Body of pancreas (tissue), 4 donors: ENCODE measurements around the gene IFNA13. TPM values are rescaled to one million over a fixed set of nuclear protein-coding genes. Genes with fewer than 3 reads are reported as not detected.

Experiments used
- ATAC-seq: fragments of 150-250 bp; one replicate; pipeline ENCODE4 v1.9.1; 2016
- DNase-seq, 4 donors: peaks; one replicate each; pipeline ENCODE4 v3.0.0-alpha.2; 2019
- H3K27ac ChIP-seq, 4 donors: fragments of 200-600 bp; sonication (generic); 1 replicate in 3 of 4; 2 replicates in 1 of 4; pipeline versions ENCODE4 v1.5.1 to v1.6.1; 2016 to 2019; ENCODE audit warnings: mild to moderate bottlenecking in 1 of 4, mixed read lengths in 1 of 4, moderate library complexity in 1 of 4
- H3K27me3 ChIP-seq, 2 donors: fragments of 200-600 bp; sonication (generic); one replicate each; pipeline ENCODE4 v1.6.0; 2016; ENCODE audit warnings: mild to moderate bottlenecking in 1 of 2
- H3K36me3 ChIP-seq, 2 donors: fragments of 200-600 bp; sonication (generic); replicated peaks in 1 of 2; 2 replicates each; pipeline ENCODE4 v1.5.1; 2016; ENCODE audit warnings: low read depth in 2 of 2; ENCODE audit not compliant: insufficient read depth in 1 of 2
- H3K4me1 ChIP-seq: fragments of 200-600 bp; sonication (generic); one replicate; pipeline ENCODE4 v1.6.0; 2016
- H3K4me3 ChIP-seq, 2 donors: fragments of 200-600 bp; sonication (generic); 1 replicate in 1 of 2; 2 replicates in 1 of 2; pipeline ENCODE4 v1.5.1; 2016 to 2019
- H3K9me3 ChIP-seq, 3 donors: fragments of 200-600 bp; sonication (generic); 1 replicate in 2 of 3; 2 replicates in 1 of 3; pipeline ENCODE4 v1.5.1; 2016
- POLR2A ChIP-seq, 3 donors: fragments of 450-650 bp; IDR thresholded peaks; one replicate each; pipeline ENCODE4 v1.6.1; 2016; ENCODE audit warnings: antibody characterized with exemption in 3 of 3, mild to moderate bottlenecking in 2 of 3
- WGBS, 2 donors: methylation state at CpG; one replicate each; pipeline ENCODE4 v1.1.5; 2017; 5-methylcytosine and 5-hydroxymethylcytosine counted together
- intact Hi-C: fragments of 100-400 bp; cut with DNase I; formaldehyde crosslinking; loops from one replicate; pipeline ENCODE4 v1.15.1; 2023
- total RNA-seq, 2 donors: library from RNA; depleted of rRNA; stranded (reverse); fragments of >200 nt; gene quantifications; one replicate each; pipeline ENCODE4 v1.1.0, GENCODE V29; 2016
- TF ChIP-seq, protein P1 (sequence below), 7 experiments: fragments of 450-650 bp in 4 of 7; fragments of 200-600 bp in 3 of 7; sonication (generic) in 3 of 7; IDR thresholded peaks; one replicate each; pipeline ENCODE4 v1.5.1; 2016 to 2019; ENCODE audit warnings: antibody characterized with exemption in 7 of 7

The IFNA13 gene
- total RNA-seq, 2 donors from 2014 or later, result not detected

DNA sequence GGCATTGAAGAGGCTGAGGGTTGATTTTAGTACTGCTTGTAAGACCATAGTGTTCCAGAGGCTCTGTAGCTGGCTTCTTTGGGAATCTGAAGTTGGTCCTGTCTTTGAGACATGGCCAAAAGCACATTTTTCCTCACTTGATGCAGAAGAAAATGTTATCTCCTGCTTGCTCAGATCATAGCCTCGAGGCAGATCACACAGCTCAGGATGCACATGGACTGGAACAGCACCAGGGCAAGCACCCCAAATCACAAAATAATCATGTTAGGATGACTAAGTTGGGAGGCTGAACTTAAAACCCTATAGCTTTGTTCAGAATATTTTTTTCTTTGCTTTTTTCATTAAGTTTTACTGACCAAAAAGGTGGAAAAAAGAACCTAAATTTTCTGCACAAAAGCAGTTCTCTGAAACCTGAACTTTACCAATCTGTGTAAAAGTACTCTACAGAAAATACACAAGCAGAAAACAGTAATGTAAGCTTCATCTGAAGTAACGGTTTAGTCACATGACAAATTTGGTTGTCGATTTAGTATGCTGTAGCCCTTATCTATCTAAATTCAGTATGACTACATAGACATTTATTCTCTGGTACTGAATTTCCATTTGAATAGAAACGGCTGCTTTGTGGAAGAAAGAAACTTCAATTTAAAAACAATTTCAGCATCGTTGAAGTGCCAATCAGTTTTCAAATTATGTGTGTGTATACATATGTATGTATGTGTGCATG, 36.0 kb downstream of the IFNA13 start:
- WGBS, 2 donors, result 32 to 35% methylated on average over 5 of the region's 5 CpGs
- ATAC-seq, result no peak

DNA sequence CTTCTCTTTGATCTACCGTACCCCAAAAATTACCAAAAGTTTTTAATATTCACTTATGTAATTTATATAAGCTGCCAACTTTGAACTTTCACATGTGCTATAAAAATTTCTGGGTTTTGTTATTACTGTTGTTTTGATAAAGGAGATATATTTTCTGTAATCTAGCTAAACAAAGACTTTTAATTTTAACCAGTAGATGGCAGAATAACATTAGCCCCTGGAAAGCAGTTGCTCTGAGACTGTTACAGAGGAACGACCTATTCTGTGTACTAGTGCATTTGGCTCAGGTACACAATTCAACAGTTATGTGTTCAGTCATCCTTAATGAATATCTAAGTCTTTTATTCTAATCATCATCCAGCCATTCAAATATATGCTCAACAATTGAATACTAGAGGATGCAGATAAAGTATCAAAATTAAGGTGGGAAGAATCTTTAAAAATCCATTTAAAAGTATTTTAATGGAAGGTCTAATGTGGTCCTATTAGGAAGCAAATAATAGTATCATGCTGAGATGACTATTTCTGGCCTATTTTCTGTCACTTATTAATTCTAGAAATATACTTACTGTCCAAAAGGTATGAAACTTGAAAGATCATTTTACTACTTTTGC, 41.2 kb downstream of the IFNA13 start:
- Histone ChIP-seq H3K27ac (no peak overlapping the region), H3K36me3 (peaks cover 0 to 5% of the 10 kb centered on the region in 2 donors), H3K9me3 (no peaks in the 10 kb centered on the region), H3K27me3 (no peaks in the 10 kb centered on the region), H3K4me3 (no peak overlapping the region), H3K4me1 (peaks cover 27% of the 10 kb centered on the region)
- no peak for DNase-seq
- WGBS, 2 donors, result 35 to 37% methylated on average over 2 of the region's 2 CpGs
- intact Hi-C loops, result loop anchor here (10.0 kb wide), 2 partner anchors 78 to 458 kb away; partner anchors contain the start of gene IFNA8
- TF ChIP-seq POLR2A (IDR thresholded peaks at IDR 0.05), result no peak
- TF ChIP-seq, protein P1, sequence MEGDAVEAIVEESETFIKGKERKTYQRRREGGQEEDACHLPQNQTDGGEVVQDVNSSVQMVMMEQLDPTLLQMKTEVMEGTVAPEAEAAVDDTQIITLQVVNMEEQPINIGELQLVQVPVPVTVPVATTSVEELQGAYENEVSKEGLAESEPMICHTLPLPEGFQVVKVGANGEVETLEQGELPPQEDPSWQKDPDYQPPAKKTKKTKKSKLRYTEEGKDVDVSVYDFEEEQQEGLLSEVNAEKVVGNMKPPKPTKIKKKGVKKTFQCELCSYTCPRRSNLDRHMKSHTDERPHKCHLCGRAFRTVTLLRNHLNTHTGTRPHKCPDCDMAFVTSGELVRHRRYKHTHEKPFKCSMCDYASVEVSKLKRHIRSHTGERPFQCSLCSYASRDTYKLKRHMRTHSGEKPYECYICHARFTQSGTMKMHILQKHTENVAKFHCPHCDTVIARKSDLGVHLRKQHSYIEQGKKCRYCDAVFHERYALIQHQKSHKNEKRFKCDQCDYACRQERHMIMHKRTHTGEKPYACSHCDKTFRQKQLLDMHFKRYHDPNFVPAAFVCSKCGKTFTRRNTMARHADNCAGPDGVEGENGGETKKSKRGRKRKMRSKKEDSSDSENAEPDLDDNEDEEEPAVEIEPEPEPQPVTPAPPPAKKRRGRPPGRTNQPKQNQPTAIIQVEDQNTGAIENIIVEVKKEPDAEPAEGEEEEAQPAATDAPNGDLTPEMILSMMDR (IDR thresholded peaks at IDR 0.05), result peak; percentile 43 to 64 (median 54)
- ATAC-seq, result peak; percentile 33

More for the DNA sequence above, 36.0 kb downstream of the IFNA13 start:
- Histone ChIP-seq H3K4me1 (peaks cover 43% of the 10 kb centered on the region), H3K27ac (no peak overlapping the region), H3K4me3 (no peak overlapping the region), H3K36me3 (no peaks in the 10 kb centered on the region), H3K27me3 (no peaks in the 10 kb centered on the region), H3K9me3 (no peaks in the 10 kb centered on the region)
- TF ChIP-seq, protein P1 (IDR thresholded peaks at IDR 0.05), result no peak
- no peak for TF ChIP-seq POLR2A (IDR thresholded peaks at IDR 0.05)
- intact Hi-C loops, result no loop called here
- no peak for DNase-seq

- Histone ChIP-seq H3K27ac (no peak overlapping the region), H3K9me3 (no peaks in the 10 kb centered on the region), H3K4me3 (no peak overlapping the region), H3K4me1 (peaks cover 8% of the 10 kb centered on the region), H3K36me3 (peaks cover 0 to 5% of the 10 kb centered on the region in 2 donors), H3K27me3 (no peaks in the 10 kb centered on the region)
- ATAC-seq (no peak), DNase-seq (peak in 1 of 4 donors; percentile 10)
- 77 to 83% methylated on average over 4 of the region's 4 CpGs for WGBS, 2 donors
- intact Hi-C loops, result loop anchor here (10.0 kb wide), 2 partner anchors 81 to 461 kb away; partner anchors contain the start of gene IFNA8
- TF ChIP-seq POLR2A (IDR thresholded peaks at IDR 0.05), result no peak
These were observed 43.8 kb downstream of the IFNA13 start for GRCh38 chr9:21324047-21324446.

- Histone ChIP-seq H3K4me3 (no peak overlapping the region), H3K27ac (no peak overlapping the region), H3K27me3 (no peaks in the 10 kb centered on the region), H3K4me1 (peaks cover 8% of the 10 kb centered on the region), H3K36me3 (peaks cover 0 to 5% of the 10 kb centered on the region in 2 donors), H3K9me3 (no peaks in the 10 kb centered on the region)
- ATAC-seq (no peak), DNase-seq (no peak)
- TF ChIP-seq POLR2A (IDR thresholded peaks at IDR 0.05), result no peak
- TF ChIP-seq, protein P1 (IDR thresholded peaks at IDR 0.05), result no peak
- intact Hi-C loops, result loop anchor here (10.0 kb wide), 2 partner anchors 82 to 462 kb away; partner anchors contain the start of gene IFNA8
- 82 to 91% methylated on average over 5 of the region's 5 CpGs for WGBS, 2 donors
These were observed 44.9 kb downstream of the IFNA13 start for GRCh38 chr9:21322911-21323461.

DNA sequence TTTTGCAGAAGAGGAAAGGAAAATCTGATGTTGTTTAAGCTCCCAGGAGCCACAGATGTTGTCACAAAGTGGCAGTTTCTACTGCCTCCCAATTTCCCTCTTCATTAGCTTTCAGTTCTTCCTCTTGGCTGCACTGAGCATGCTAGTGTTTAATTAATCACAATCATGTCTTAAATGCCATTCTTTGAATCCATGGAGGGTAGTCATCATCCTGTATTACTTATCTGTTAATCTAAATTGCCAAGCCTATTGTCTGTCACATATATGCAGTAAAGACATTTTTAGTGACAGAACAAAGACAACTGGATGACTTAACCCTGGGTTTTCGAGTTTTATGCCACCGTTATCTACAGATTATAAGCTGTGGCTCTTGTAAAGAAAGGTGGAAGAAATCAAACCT, 47.4 kb downstream of the IFNA13 start:
- WGBS, 2 donors, result 69 to 70% methylated on average over 2 of the region's 2 CpGs
- no peaks in the 10 kb centered on the region for H3K9me3 ChIP-seq
- DNase-seq (no peak), ATAC-seq (no peak)
- peaks cover 0 to 5% of the 10 kb centered on the region in 2 donors for H3K36me3 ChIP-seq
- no peak overlapping the region for H3K4me3 ChIP-seq
- no peak for TF ChIP-seq POLR2A (IDR thresholded peaks at IDR 0.05)
- TF ChIP-seq, protein P1 (IDR thresholded peaks at IDR 0.05), result no peak
- intact Hi-C loops, result loop anchor here (10.0 kb wide), 2 partner anchors 84 to 464 kb away; partner anchors contain the start of gene IFNA8
- no peak overlapping the region for H3K27ac ChIP-seq
- peaks cover 3% of the 10 kb centered on the region for H3K4me1 ChIP-seq
- H3K27me3 ChIP-seq, result no peaks in the 10 kb centered on the region
